Lung (tissue), 12 donors: ENCODE results near the gene CERK. TPM values are rescaled to one million over a fixed set of nuclear protein-coding genes. Genes with fewer than 3 reads are reported as not detected.

Experiments
- ATAC-seq: fragments of 200-7000 bp; cut with Tn5 transposase; one replicate; pipeline ENCODE4 v1.9.1; 2020; ENCODE audit warnings: moderate number of reproducible peaks; ENCODE audit not compliant: insufficient read depth, low FRiP score
- DNase-seq, 3 donors: peaks; one replicate each; pipeline ENCODE4 v3.0.0-alpha.2; 2013 to 2017
- H3K27ac ChIP-seq, 2 donors: one replicate each; pipeline ENCODE4 v1.5.1; 2013; ENCODE audit warnings: mild to moderate bottlenecking in 2 of 2, moderate library complexity in 2 of 2, control low read depth in 1 of 2, inconsistent platforms in 1 of 2, low read depth in 1 of 2, low read length in 1 of 2
- H3K27me3 ChIP-seq, 3 donors: one replicate each; pipeline ENCODE4 v1.5.1; 2013; ENCODE audit warnings: low read length in 2 of 3; ENCODE audit not compliant: control insufficient read depth in 3 of 3, insufficient read depth in 3 of 3
- H3K36me3 ChIP-seq, 4 donors: one replicate each; pipeline ENCODE4 v1.5.1; 2013; ENCODE audit warnings: low read length in 4 of 4, mild to moderate bottlenecking in 1 of 4, moderate library complexity in 1 of 4; ENCODE audit not compliant: control insufficient read depth in 4 of 4, insufficient read depth in 4 of 4
- H3K4me1 ChIP-seq, 5 donors: one replicate each; pipeline ENCODE4 v1.5.1; 2013; ENCODE audit warnings: low read length in 5 of 5, mild to moderate bottlenecking in 2 of 5, moderate library complexity in 1 of 5; ENCODE audit not compliant: control insufficient read depth in 5 of 5, insufficient read depth in 5 of 5
- H3K4me3 ChIP-seq: one replicate; pipeline ENCODE4 v1.5.1; 2013; ENCODE audit warnings: mild to moderate bottlenecking, control low read depth, moderate library complexity
- H3K9ac ChIP-seq, 2 donors: one replicate each; pipeline ENCODE4 v1.5.1; 2013; ENCODE audit warnings: low read length in 2 of 2, control low read depth in 1 of 2; ENCODE audit not compliant: insufficient read depth in 1 of 2
- H3K9me3 ChIP-seq, 4 donors: one replicate each; pipeline ENCODE4 v1.5.1; 2013; ENCODE audit warnings: low read length in 3 of 4, mild to moderate bottlenecking in 1 of 4, moderate library complexity in 1 of 4; ENCODE audit not compliant: control insufficient read depth in 4 of 4, insufficient read depth in 3 of 4
- CTCF ChIP-seq: IDR thresholded peaks from 2 replicates; pipeline ENCODE4 v1.5.1; 2012; ENCODE audit warnings: mild to moderate bottlenecking; ENCODE audit errors: control extremely low read depth, extremely low read depth
- WGBS, 2 donors: extraction: QIAGEN DNeasy Blood & Tissue Kit; methylation state at CpG; one replicate each; pipeline ENCODE4 v1.1.7; 2013; 5-methylcytosine and 5-hydroxymethylcytosine counted together
- polyA plus RNA-seq, 2 donors: library from polyadenylated mRNA; stranded (reverse); fragments of 200-250 nt; gene quantifications; one replicate each; pipeline ENCODE4 v1.2.1, GENCODE V29; 2013
- total RNA-seq, 2 donors: library from RNA; depleted of rRNA in 1 of 2; stranded (reverse); fragments of >200 nt in 1 of 2; gene quantifications; one replicate each; pipeline ENCODE4 v1.2.1, GENCODE V29; 2014 to 2021
- donor health status: control.
- donor health status: control.
- donor health status: Bipolar disorder and iron deficiency.
- donor health status: healthy.
- donor health status: DM: yes; HTN: yes; CAD: no.

The CERK gene
- total and polyA plus RNA-seq, 4 donors = 12.1 to 36.2 (median 31.7) TPM

GRCh38 chr22:46742576-46743221 lies 4.6 kb upstream of the CERK start:
- H3K27ac ChIP-seq = no peak overlapping the region
- no peaks in the 10 kb centered on the region for H3K36me3 ChIP-seq
- H3K9ac ChIP-seq = no peak overlapping the region
- no peak for DNase-seq
- peaks cover 0 to 10% (median 4%) of the 10 kb centered on the region in 5 donors for H3K4me1 ChIP-seq
- TF ChIP-seq CTCF = no peak
- no peak for ATAC-seq
- H3K4me3 ChIP-seq = no peak overlapping the region
- no peaks in the 10 kb centered on the region for H3K9me3 ChIP-seq
- no peaks in the 10 kb centered on the region for H3K27me3 ChIP-seq
- WGBS, 2 donors = 76 to 85% methylated on average over 6 of the region's 6 CpGs

- Histone ChIP-seq H3K27ac (peak overlapping the region in 1 of 2 donors; percentile 94), H3K9ac (no peak overlapping the region), H3K36me3 (no peaks in the 10 kb centered on the region), H3K27me3 (no peaks in the 10 kb centered on the region), H3K4me3 (no peak overlapping the region), H3K4me1 (peaks cover 0 to 11% (median 4%) of the 10 kb centered on the region in 5 donors), H3K9me3 (no peaks in the 10 kb centered on the region)
- 85 to 88% methylated on average over 6 of the region's 6 CpGs for WGBS, 2 donors
- ATAC-seq (no peak), DNase-seq (no peak)
- no peak for TF ChIP-seq CTCF
Observed at GRCh38 chr22:46741974-46742519, 4.0 kb upstream of the CERK start.

- Histone ChIP-seq H3K4me3 (no peak overlapping the region), H3K4me1 (peaks cover 3 to 20% (median 8%) of the 10 kb centered on the region in 5 donors), H3K9me3 (no peaks in the 10 kb centered on the region), H3K27ac (peak overlapping the region in 1 of 2 donors; percentile 94), H3K27me3 (no peaks in the 10 kb centered on the region), H3K36me3 (no peaks in the 10 kb centered on the region), H3K9ac (no peak overlapping the region)
- TF ChIP-seq CTCF = no peak
- ATAC-seq (no peak), DNase-seq (no peak)
- 94 to 96% methylated on average over 14 of the region's 14 CpGs for WGBS, 2 donors
Observed at GRCh38 chr22:46740910-46741780, 3.1 kb upstream of the CERK start.
